Fibroblast of skin of back (primary cell): ENCODE measurements around the gene CIT.
A peak's percentile ranks its signal among the peaks of the same experiment; 100 is the strongest.
"Not testable (repeated sequence)": the region's sequence is repeated elsewhere in the genome, so short reads cannot be mapped to it uniquely, and the experiment has no call there.

Experiments
- DNase-seq: peaks from one replicate; pipeline ENCODE4 v3.0.0-alpha.2; 2013

CIT gene

DNA sequence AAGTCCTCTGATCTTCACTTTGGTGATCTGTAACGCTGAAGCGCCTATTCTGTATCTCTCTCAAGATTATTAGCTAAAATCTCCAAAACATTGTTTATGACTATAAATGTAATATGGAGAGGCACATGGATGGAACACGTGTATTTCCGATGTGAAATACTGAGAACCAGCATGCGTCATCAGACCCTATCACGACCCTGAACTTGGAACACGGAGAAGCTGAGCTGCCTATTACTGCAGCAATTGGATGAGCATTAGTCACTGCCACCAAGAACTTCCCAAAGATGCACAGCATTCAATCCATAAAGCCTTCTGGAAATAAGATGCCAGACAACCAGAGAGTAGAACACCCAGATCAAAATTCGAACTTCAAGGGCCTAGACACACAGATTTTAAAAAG, 147.2 kb downstream of the CIT start:
- no peak for DNase-seq

GRCh38 chr12:119728444-119728745, 148.7 kb downstream of the CIT start:
- no peak for DNase-seq

DNA sequence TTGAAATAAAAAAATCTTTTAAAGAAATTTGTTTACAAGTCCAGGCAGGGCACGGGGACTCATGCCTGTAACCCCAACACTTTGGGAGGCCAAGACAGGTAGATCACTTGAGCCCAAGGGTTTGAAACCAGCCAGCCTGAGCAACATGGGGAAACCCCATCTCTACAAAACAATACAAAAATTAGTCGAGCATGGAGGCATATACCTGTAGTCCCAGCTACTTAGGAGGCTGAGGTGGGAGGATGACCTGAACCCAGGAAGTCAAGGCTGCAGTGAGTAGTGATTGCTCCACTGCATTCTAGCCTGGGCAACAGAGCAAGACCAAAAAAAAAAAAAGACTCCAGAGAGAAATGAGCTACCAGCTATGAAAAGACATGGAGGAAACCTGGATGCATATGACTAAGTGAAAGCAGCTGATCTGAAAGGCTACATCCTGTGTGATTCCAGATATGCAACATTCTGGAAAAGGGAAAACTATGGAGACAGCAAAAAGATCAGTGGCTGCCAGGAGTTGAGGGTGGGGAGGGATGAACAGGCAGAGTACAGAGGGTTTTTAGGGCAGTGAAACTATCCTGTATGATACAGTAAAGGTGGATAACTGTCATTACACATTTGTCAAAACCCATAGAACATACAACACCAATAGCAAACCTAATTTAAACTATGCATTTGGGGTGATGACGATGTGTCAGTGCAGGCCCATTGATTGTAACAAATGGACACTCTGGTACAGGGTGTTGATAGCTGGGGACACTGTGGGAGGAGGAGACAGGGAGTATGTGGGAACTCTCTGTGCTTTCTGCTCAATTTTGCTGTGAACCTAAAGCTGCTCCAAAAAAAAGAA, 149.3 kb downstream of the CIT start:
- DNase-seq: no peak

- DNase-seq: no peak
Measured at GRCh38 chr12:119725523-119725922, 151.6 kb downstream of the CIT start.

- DNase-seq: no peak
Measured at GRCh38 chr12:119721306-119721705, 155.8 kb downstream of the CIT start.

- no peak for DNase-seq
Measured at GRCh38 chr12:119720349-119720748, 156.8 kb downstream of the CIT start.

DNA sequence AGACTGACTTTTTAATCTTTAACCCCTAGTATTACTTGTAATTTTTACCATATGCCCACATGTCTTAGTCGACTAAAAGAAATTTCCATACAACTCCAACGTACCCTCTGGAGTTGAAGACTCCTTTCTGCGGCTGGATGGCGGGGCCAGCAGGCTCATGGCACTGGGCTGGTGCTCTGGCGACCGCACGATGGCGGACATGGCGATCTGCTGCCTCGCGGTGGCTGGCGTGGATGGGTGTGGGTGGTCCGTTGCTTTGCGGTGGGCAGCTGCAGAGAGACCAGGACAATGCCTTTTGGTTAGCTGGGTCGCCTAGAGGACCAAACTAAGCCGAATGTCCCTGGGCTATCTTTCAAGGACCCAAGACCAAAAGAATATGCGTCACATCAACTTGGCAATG, 159.0 kb downstream of the CIT start:
- DNase-seq: no peak

- DNase-seq: peak; percentile 39
Measured at GRCh38 chr12:119715268-119715620, 161.9 kb downstream of the CIT start.

DNA sequence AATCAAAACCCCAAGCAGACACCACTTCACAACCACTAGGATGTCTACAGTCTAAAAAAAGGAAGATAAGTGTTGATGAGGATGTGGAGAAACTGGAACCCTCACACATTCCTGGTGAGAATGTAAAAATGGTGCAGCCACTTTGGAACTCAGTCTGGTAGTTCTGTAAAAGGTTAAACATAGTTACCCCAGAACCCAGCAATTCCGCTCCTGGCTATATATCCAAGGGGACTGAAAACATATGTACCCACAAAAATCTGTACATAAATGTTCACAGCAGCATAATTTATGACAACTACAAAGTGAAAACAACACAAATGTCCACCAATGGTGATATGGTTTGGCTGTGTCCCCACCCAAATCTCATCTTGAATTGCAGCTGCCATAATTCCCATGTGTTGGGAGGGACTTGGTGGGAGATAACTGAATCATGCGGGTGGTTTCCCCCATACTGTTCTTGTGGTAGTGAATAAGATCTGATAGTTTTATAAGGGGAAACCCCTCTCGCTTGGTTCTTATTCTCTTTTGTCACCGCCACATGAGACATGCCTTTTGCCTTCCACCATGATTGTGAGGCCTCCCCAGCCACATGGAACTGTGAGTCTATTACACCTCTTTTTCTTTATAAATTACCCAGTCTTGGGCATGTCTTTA, 162.4 kb downstream of the CIT start:
- no peak for DNase-seq

DNA sequence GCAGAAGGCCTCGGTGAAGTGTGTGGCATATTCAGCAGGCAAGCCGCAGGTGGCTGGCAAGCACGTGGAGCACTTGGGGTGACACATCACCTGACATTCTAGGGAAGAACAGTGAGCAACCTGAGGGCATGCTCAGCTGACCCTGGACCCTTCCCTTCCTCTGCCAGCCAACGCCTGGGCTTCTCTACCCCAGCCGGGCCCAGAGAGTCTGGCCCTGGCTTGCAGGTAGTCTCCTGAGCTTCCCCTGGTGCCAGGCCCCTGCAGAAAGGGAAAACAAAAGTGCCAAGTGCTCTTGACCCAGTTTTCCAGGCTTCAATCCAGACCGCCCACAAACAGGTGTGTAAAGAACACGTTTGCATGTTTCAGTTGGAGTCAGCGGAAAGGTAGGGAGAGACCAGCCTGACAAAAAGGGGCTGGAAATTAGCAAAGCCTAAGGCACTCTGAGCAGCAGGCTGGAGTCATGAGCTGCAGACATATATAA, 163.5 kb downstream of the CIT start:
- DNase-seq: no peak

GRCh38 chr12:119712721-119713120, 164.4 kb downstream of the CIT start:
- no peak for DNase-seq

DNA sequence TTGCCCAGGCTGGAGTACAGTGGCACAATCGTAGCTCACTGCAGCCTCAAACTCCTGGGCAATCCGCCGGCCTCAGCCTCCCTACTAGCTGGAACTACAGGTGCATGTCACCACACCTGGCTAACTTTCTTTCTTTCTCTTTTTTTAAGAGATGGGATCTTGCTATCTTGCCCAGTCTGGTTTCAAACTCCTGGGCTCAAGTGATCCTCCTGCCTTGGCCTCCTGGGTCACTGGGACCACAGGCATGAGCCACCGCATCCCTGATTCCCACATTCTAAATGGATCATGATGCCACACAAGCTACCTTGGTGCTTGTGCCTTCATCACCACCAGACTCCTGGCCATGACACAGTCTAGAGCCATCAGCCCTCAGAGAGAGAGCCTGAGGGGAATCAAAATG, 165.4 kb downstream of the CIT start:
- no peak for DNase-seq

GRCh38 chr12:119710965-119711551, 166.1 kb downstream of the CIT start:
- no peak for DNase-seq

- no peak for DNase-seq
Measured at GRCh38 chr12:119710374-119710964, 166.7 kb downstream of the CIT start.

- DNase-seq: not testable (repeated sequence)
Measured at GRCh38 chr12:119706427-119706826, 170.7 kb downstream of the CIT start.

DNA sequence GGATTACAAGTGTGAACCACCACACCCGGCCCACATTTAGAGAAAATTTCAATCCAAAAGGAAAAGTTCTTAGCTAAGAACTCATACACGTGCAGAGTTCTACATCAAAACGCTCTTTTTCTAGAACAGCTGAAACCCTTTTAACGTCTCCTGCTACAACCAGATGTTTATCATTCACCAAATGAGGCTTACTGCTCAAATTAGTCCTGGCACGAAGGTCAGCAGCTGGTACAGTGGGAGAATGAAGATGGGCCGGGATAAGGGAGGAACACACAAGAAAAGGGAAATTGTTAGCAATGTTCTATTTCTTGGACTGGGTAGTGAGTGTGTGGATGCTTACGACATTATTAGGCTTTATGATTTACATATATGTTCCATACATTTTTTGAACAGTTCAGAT, 171.9 kb downstream of the CIT start:
- no peak for DNase-seq

- peak; percentile 15 for DNase-seq
Measured at GRCh38 chr12:119704065-119704747, 172.9 kb downstream of the CIT start.

DNA sequence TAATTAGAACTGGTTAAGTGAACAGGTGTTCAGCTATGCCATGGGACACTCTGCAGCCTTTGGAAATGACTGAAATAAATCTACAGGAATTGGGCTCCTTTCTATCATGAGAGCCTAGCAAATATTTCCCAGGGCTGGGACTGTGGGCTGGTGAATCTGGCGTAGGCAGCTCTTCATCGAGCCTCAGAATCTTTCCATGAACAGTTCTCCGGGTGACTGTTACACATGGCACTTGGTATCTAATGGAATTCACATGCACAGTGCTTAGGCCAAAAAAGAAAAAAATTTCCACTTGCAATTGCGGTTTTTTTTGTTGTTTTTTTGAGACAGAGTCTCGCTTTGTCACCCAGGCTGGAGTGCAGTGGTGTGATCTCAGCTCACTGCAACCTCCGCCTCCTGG, 177.0 kb downstream of the CIT start:
- no peak for DNase-seq

GRCh38 chr12:119699199-119699760, 177.8 kb downstream of the CIT start:
- no peak for DNase-seq

DNA sequence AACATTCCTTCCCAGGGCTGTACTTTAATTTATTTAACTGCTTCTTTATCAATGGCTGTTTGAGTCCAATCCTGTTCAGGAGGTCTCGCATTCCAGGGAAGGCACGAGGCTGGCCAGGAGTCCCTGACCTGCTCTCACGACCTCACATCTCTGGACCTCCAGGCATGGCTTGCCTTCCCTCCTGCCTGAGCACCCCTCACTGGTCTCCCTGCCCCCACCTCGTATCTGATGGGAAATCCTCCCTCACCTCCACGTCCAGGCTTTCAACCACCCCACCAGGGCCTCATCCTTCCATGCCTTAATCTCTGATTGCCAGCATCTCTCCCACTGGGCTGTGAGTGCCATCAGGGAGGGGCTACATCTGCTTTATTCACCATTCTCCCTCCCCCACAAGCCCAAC, 180.2 kb downstream of the CIT start:
- DNase-seq: no peak

DNA sequence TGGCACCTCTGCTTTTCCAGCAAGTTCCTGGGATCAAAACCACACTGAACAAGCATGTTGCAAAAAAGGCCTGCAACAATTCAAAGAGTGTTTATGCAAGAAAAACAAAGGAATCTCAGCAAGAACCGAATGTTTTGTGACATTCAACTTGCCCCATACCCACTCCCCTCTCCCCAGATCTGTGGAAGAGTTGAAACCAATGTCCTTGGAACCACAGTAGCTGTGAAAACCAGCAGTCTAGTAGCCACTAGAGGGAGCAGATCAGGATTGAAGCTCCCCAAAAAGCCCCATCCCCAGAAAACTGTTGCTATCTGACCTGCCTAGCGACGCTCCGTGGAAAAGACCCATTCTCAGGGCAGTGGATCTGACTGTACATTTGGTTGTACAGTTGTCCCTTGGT, 182.1 kb downstream of the CIT start:
- no peak for DNase-seq

GRCh38 chr12:119694111-119694510, 183.0 kb downstream of the CIT start:
- DNase-seq: no peak

- no peak for DNase-seq
Measured at GRCh38 chr12:119693511-119693910, 183.6 kb downstream of the CIT start.
